HEK293T (cell line): ENCODE measurements around the gene RPS19.

Experiments used
- FOXK2 ChIP-seq: fragments of 450-650 bp; IDR thresholded peaks from 2 replicates; pipeline ENCODE4 v1.6.1; 2016; ENCODE audit warnings: mild to moderate bottlenecking
- L3MBTL2 ChIP-seq: fragments of 450-650 bp; conservative IDR thresholded peaks from 2 replicates; pipeline ENCODE4 v1.6.1; 2016; ENCODE audit warnings: mild to moderate bottlenecking
- ZNF384 ChIP-seq: fragments of 450-650 bp; IDR thresholded peaks from 2 replicates; pipeline ENCODE4 v1.6.1; 2016

GRCh38 chr19:41845051-41845590 is 14.9 kb upstream of the RPS19 start:
- no peak for TF ChIP-seq FOXK2
- no peak for TF ChIP-seq ZNF384
- TF ChIP-seq L3MBTL2, result no peak
